ENCODE data around the gene SCRN1.

DNA sequence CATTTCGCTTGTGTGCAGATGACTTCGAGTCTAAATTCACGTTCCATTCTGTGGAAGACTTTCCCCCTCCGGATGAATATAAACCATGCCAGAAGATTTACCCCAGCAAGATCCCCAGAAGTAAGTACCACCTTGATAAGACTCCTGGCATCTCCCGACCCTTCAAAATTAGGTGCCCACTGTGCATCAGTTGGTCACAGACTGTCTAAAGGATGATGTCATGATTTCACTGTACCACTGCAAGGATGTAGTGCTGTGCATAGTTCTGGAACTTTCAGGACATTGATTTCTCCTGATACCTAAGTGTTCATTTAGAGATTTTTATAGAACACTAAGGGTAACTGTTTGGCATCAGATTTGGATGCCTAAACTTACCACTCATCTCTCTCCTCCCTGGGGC lies 100.3 kb downstream of the SCRN1 start:
- no peak for TF ChIP-seq EZH2 (IDR thresholded peaks at IDR 0.05; ENCODE audit: insufficient read depth, poor library complexity, severe bottlenecking)
- no peak for TF ChIP-seq EZH2phosphoT487 (IDR thresholded peaks at IDR 0.05; ENCODE audit: insufficient read depth, low read depth)
